Dendritic cell treated with granulocyte-macrophage colony-stimulating factor and Interleukin-4, amounts not matched to agents 40 ng/mL and 50 ng/mL, for 4 days (primary cell): ENCODE results near the gene CECR2.
"Not testable (repeated sequence)": the region's sequence is repeated elsewhere in the genome, so short reads cannot be mapped to it uniquely, and the experiment has no call there.

Experiments
- H3K27ac Mint-ChIP-seq: one replicate; pipeline ENCODE4 v1.8.0; 2022; ENCODE audit warnings: mild to moderate bottlenecking, mixed read lengths
- H3K27me3 Mint-ChIP-seq: one replicate; pipeline ENCODE4 v1.8.0; 2022; ENCODE audit warnings: mild to moderate bottlenecking, mixed read lengths
- H3K36me3 Mint-ChIP-seq: one replicate; pipeline ENCODE4 v1.8.0; 2022; ENCODE audit warnings: low read depth, mixed read lengths
- H3K4me1 Mint-ChIP-seq: one replicate; pipeline ENCODE4 v1.8.0; 2022; ENCODE audit warnings: low read depth, mixed read lengths
- H3K4me3 Mint-ChIP-seq: one replicate; pipeline ENCODE4 v1.8.0; 2022; ENCODE audit warnings: mild to moderate bottlenecking, moderate library complexity, mixed read lengths
- H3K9me3 Mint-ChIP-seq: one replicate; pipeline ENCODE4 v1.8.0; 2022; ENCODE audit warnings: mixed read lengths
- intact Hi-C: fragments of 100-400 bp; cut with micrococcal nuclease; formaldehyde crosslinking; loops from one replicate; pipeline ENCODE4 v1.15.0; 2022

The CECR2 gene

GRCh38 chr22:17493419-17493981 lies 124.2 kb downstream of the CECR2 start:
- peaks cover 37% of the 10 kb centered on the region for H3K4me1 Mint-ChIP-seq
- intact Hi-C loops = loop anchor here (5.0 kb wide), 1 partner anchor 226 kb away; no protein-coding TSS in a partner anchor
- no peaks in the 10 kb centered on the region for H3K36me3 Mint-ChIP-seq
- H3K27ac Mint-ChIP-seq = no peak overlapping the region
- no peaks in the 10 kb centered on the region for H3K9me3 Mint-ChIP-seq
- no peaks in the 10 kb centered on the region for H3K27me3 Mint-ChIP-seq
- H3K4me3 Mint-ChIP-seq = no peak overlapping the region

GRCh38 chr22:17496841-17497240 lies 127.6 kb downstream of the CECR2 start:
- Mint-ChIP-seq H3K9me3 (no peaks in the 10 kb centered on the region), H3K4me3 (peak overlapping the region; percentile 26), H3K4me1 (peaks cover 36% of the 10 kb centered on the region), H3K27ac (peak overlapping the region; percentile 80), H3K36me3 (no peaks in the 10 kb centered on the region), H3K27me3 (no peaks in the 10 kb centered on the region)
- intact Hi-C loops = loop anchor here (2.0 kb wide), 1 partner anchor 286 kb away; no protein-coding TSS in a partner anchor

GRCh38 chr22:17501679-17502285 lies 132.5 kb downstream of the CECR2 start:
- Mint-ChIP-seq H3K9me3 (no peaks in the 10 kb centered on the region), H3K4me1 (peaks cover 24% of the 10 kb centered on the region)

GRCh38 chr22:17508110-17508509 lies 138.8 kb downstream of the CECR2 start:
- intact Hi-C loops = no loop called here
- Mint-ChIP-seq H3K36me3 (peaks cover 14% of the 10 kb centered on the region), H3K27me3 (peaks cover 8% of the 10 kb centered on the region), H3K9me3 (no peaks in the 10 kb centered on the region), H3K4me1 (no peaks in the 10 kb centered on the region), H3K4me3 (no peak overlapping the region), H3K27ac (no peak overlapping the region)

More at GRCh38 chr22:17501679-17502285, 132.5 kb downstream of the CECR2 start:
- Mint-ChIP-seq H3K27ac (no peak overlapping the region), H3K27me3 (no peaks in the 10 kb centered on the region), H3K36me3 (peaks cover 14% of the 10 kb centered on the region), H3K4me3 (no peak overlapping the region)
- intact Hi-C loops = loop anchor here (1.0 to 5.0 kb wide), 3 partner anchors 330 to 584 kb away; no protein-coding TSS in a partner anchor

GRCh38 chr22:17512960-17513359 lies 143.7 kb downstream of the CECR2 start:
- Mint-ChIP-seq H3K4me1 (no peaks in the 10 kb centered on the region), H3K4me3 (no peak overlapping the region), H3K27ac (no peak overlapping the region), H3K9me3 (no peaks in the 10 kb centered on the region), H3K36me3 (no peaks in the 10 kb centered on the region), H3K27me3 (peaks cover 12% of the 10 kb centered on the region)
- intact Hi-C loops = no loop called here

GRCh38 chr22:17513612-17514011 lies 144.4 kb downstream of the CECR2 start:
- H3K27me3 Mint-ChIP-seq = peaks cover 15% of the 10 kb centered on the region
- intact Hi-C loops = no loop called here
- H3K27ac Mint-ChIP-seq = no peak overlapping the region
- no peaks in the 10 kb centered on the region for H3K36me3 Mint-ChIP-seq
- H3K4me3 Mint-ChIP-seq = no peak overlapping the region
- H3K9me3 Mint-ChIP-seq = no peaks in the 10 kb centered on the region
- no peaks in the 10 kb centered on the region for H3K4me1 Mint-ChIP-seq

GRCh38 chr22:17514084-17514483 lies 144.8 kb downstream of the CECR2 start:
- no peaks in the 10 kb centered on the region for H3K36me3 Mint-ChIP-seq
- intact Hi-C loops = no loop called here
- H3K4me1 Mint-ChIP-seq = no peaks in the 10 kb centered on the region
- peaks cover 18% of the 10 kb centered on the region for H3K27me3 Mint-ChIP-seq
- no peaks in the 10 kb centered on the region for H3K9me3 Mint-ChIP-seq
- no peak overlapping the region for H3K4me3 Mint-ChIP-seq
- H3K27ac Mint-ChIP-seq = no peak overlapping the region

GRCh38 chr22:17518406-17518805 lies 149.1 kb downstream of the CECR2 start:
- H3K4me1 Mint-ChIP-seq = no peaks in the 10 kb centered on the region
- no peak overlapping the region for H3K4me3 Mint-ChIP-seq
- no peaks in the 10 kb centered on the region for H3K9me3 Mint-ChIP-seq
- intact Hi-C loops = no loop called here
- H3K36me3 Mint-ChIP-seq = no peaks in the 10 kb centered on the region
- H3K27me3 Mint-ChIP-seq = peaks cover 10% of the 10 kb centered on the region
- H3K27ac Mint-ChIP-seq = no peak overlapping the region

GRCh38 chr22:17521971-17522370 lies 152.7 kb downstream of the CECR2 start:
- intact Hi-C loops, H3K9me3 Mint-ChIP-seq, H3K4me3 Mint-ChIP-seq, H3K27me3 Mint-ChIP-seq, H3K4me1 Mint-ChIP-seq, H3K27ac Mint-ChIP-seq, H3K36me3 Mint-ChIP-seq: not testable (repeated sequence)

- Mint-ChIP-seq H3K27ac (no peak overlapping the region), H3K4me1 (peaks cover 5% of the 10 kb centered on the region), H3K27me3 (peaks cover 9% of the 10 kb centered on the region), H3K4me3 (no peak overlapping the region), H3K9me3 (no peaks in the 10 kb centered on the region), H3K36me3 (no peaks in the 10 kb centered on the region)
- intact Hi-C loops = no loop called here
These were observed 154.7 kb downstream of the CECR2 start for GRCh38 chr22:17523925-17524324.

GRCh38 chr22:17536269-17536668 lies 167.0 kb downstream of the CECR2 start:
- Mint-ChIP-seq H3K4me3 (no peak overlapping the region), H3K36me3 (no peaks in the 10 kb centered on the region), H3K9me3 (no peaks in the 10 kb centered on the region), H3K27ac (no peak overlapping the region), H3K4me1 (no peaks in the 10 kb centered on the region), H3K27me3 (no peaks in the 10 kb centered on the region)
- intact Hi-C loops = no loop called here

GRCh38 chr22:17537155-17537554 lies 167.9 kb downstream of the CECR2 start:
- H3K36me3 Mint-ChIP-seq = no peaks in the 10 kb centered on the region
- H3K4me3 Mint-ChIP-seq = no peak overlapping the region
- no peaks in the 10 kb centered on the region for H3K9me3 Mint-ChIP-seq
- H3K4me1 Mint-ChIP-seq = no peaks in the 10 kb centered on the region
- intact Hi-C loops = no loop called here
- H3K27ac Mint-ChIP-seq = no peak overlapping the region
- H3K27me3 Mint-ChIP-seq = no peaks in the 10 kb centered on the region

- intact Hi-C loops = no loop called here
- Mint-ChIP-seq H3K9me3 (no peaks in the 10 kb centered on the region), H3K27me3 (no peaks in the 10 kb centered on the region), H3K27ac (no peak overlapping the region), H3K4me1 (no peaks in the 10 kb centered on the region), H3K4me3 (no peak overlapping the region), H3K36me3 (no peaks in the 10 kb centered on the region)
These were observed 171.2 kb downstream of the CECR2 start for GRCh38 chr22:17540481-17540880.

GRCh38 chr22:17541476-17541875 lies 172.2 kb downstream of the CECR2 start:
- Mint-ChIP-seq H3K9me3 (no peaks in the 10 kb centered on the region), H3K36me3 (no peaks in the 10 kb centered on the region), H3K4me1 (no peaks in the 10 kb centered on the region), H3K27ac (no peak overlapping the region), H3K27me3 (no peaks in the 10 kb centered on the region), H3K4me3 (no peak overlapping the region)
- intact Hi-C loops = no loop called here

GRCh38 chr22:17542452-17542851 lies 173.2 kb downstream of the CECR2 start:
- Mint-ChIP-seq H3K4me3 (no peak overlapping the region), H3K27me3 (no peaks in the 10 kb centered on the region), H3K27ac (no peak overlapping the region), H3K4me1 (no peaks in the 10 kb centered on the region), H3K9me3 (no peaks in the 10 kb centered on the region), H3K36me3 (no peaks in the 10 kb centered on the region)
- intact Hi-C loops = no loop called here
